KOPT-K1 (cell line): Measurements from ENCODE around the gene SUSD6.

Experiments used
- H3K27ac ChIP-seq: fragments of 200-600 bp; sonication (generic); 2 replicates; pipeline ENCODE4 v1.5.1; 2016; ENCODE audit warnings: antibody characterized with exemption, mild to moderate bottlenecking, low read depth, low read length; ENCODE audit not compliant: poor library complexity, severe bottlenecking
- H3K36me3 ChIP-seq: fragments of 200-600 bp; sonication (generic); 2 replicates; pipeline ENCODE4 v1.5.1; 2017; ENCODE audit warnings: antibody characterized with exemption, mild to moderate bottlenecking, low read length, moderate library complexity; ENCODE audit not compliant: insufficient read depth
- H3K9me3 ChIP-seq: fragments of 200-600 bp; sonication (generic); 2 replicates; pipeline ENCODE4 v1.5.1; 2017; ENCODE audit warnings: antibody characterized with exemption, low read length, mild to moderate bottlenecking; ENCODE audit not compliant: insufficient read depth, poor library complexity, severe bottlenecking

The SUSD6 gene, protein sequence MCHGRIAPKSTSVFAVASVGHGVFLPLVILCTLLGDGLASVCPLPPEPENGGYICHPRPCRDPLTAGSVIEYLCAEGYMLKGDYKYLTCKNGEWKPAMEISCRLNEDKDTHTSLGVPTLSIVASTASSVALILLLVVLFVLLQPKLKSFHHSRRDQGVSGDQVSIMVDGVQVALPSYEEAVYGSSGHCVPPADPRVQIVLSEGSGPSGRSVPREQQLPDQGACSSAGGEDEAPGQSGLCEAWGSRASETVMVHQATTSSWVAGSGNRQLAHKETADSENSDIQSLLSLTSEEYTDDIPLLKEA

DNA sequence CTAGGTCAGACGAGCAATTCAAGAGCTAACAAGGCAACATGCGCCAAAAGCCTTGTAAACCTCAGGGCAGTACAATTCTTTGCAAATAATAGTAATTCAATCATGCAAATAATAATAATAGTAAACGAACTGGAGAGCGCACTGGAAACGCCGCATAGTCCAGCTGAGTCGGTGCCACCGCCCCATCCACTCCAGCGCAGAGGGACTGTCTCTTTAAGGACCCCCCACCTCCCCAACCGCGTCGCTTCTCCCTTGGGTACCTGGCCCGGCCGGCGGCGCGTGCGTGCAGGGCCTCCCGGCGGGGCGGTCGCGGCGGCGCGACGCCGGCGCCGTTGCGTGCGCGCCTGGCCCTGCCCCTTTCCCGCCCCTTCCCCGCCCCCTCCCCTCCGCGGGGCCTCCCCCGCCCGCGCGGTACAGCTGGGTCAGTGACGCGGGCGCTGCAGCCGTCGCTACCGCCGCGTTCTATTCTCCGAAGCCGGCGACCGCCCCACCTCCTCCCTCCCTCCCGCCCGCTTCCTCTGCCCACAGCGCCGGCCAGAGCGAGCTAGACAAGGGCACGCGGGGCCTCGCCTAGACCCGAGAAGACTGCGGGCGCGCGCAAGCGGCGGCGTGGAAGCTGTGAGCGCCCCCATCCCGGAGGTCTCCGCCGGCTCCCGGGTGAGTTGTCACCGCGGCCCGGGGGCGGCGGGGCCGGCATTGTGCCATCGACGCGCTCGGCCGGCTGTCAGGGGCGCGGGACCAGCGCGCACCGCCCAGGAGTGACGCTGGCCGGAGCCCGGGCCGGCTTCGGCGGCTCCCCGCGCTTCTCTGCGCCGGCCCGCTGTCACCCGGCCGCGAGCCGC is at the start of gene SUSD6:
Gene SUSD6, plus strand, starts transcription at position 425 of the 842 bp plus-strand sequence. CDS start 46,997 bp downstream, outside the sequence.
- H3K27ac ChIP-seq = peak within 1 kb of the TSS; percentile 78
- no peaks in the 10 kb centered on the region for H3K9me3 ChIP-seq
- H3K36me3 ChIP-seq = no peaks in the 10 kb centered on the region

DNA sequence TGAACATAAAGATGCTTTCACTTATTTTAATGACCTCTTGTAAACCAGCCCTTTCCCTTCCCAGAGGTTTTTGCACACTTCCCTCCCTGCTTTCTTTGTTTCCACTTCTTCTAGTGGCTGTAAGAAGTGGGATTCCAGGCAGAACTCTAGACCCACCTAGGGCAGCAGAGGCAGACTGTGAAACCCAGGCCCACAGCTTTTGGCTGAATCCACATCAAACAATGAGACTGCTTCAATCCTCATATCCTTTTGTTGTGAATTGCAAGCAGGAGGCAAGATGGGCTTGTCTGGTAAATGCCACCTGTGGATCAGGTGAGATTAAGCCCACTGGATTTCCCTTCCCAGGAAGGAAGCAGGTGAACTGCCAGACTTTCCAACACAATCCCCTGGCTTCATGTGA is 49.5 kb upstream of the SUSD6 start:
- Histone ChIP-seq H3K27ac (no peak overlapping the region), H3K36me3 (no peaks in the 10 kb centered on the region), H3K9me3 (no peaks in the 10 kb centered on the region)

DNA sequence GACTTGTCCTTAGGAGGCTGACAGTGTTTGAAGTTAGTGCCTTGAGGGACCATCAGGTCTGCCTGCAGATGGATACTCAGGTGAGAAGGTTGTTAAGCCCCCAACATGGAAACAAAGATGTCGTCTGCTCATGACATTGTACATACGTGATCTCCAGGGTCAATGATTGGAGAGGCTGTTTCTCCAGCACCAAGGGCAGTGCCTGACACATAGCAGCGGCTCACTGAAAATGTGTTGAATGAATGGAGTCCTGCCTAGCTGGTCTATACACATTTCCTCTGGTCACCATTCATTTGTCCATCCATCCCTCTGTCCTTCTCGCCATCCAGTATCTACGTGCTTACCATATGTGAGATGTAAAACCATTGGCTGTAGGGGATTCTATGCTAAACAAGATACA is 43.8 kb upstream of the SUSD6 start:
- Histone ChIP-seq H3K9me3 (no peaks in the 10 kb centered on the region), H3K36me3 (no peaks in the 10 kb centered on the region), H3K27ac (no peak overlapping the region)

DNA sequence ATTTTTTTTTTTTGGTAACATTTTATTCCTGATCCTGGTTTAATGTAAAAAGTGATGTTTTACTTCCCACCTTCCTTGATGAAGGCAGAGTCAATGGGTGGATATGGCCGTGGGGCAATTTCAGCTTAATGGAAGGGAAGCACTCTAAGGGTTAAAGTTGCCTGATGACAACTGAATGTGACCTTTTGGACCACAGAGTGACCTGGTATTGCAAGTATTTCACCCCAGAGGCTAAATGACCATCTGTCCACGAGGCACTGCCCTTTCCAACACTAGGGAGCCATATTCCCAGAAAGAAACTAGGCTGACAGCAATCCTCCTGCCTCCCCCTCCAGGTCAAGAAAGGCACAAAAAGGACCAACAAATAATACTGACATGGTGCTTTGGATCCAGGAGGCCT is 41.5 kb upstream of the SUSD6 start:
- Histone ChIP-seq H3K36me3 (no peaks in the 10 kb centered on the region), H3K9me3 (no peaks in the 10 kb centered on the region), H3K27ac (no peak overlapping the region)

DNA sequence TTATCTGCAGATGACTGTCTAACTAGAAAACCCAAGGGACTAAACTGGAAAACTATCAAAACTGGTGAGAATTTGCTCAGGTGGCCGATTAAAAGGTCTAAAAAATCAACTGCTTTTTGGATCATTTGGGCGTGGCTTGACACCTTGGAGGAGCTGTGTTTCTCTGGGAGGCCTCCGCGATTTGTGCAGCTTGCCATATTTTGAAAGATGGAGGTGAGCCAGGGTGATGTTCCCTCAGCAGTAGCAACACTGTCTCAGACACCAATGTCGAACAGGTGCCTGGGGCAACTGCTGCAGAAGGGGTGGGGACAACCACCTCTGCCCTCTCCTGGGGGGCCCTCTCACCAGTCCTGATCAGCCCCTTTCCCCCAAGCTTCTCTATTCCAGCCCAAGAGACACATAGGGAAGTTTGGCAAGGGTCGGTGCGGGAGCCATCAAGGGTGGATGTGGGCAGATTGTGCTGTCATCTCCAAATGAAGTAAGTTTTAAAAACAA is 40.5 kb upstream of the SUSD6 start:
- H3K36me3 ChIP-seq = no peaks in the 10 kb centered on the region
- H3K9me3 ChIP-seq = no peaks in the 10 kb centered on the region
- H3K27ac ChIP-seq = no peak overlapping the region

DNA sequence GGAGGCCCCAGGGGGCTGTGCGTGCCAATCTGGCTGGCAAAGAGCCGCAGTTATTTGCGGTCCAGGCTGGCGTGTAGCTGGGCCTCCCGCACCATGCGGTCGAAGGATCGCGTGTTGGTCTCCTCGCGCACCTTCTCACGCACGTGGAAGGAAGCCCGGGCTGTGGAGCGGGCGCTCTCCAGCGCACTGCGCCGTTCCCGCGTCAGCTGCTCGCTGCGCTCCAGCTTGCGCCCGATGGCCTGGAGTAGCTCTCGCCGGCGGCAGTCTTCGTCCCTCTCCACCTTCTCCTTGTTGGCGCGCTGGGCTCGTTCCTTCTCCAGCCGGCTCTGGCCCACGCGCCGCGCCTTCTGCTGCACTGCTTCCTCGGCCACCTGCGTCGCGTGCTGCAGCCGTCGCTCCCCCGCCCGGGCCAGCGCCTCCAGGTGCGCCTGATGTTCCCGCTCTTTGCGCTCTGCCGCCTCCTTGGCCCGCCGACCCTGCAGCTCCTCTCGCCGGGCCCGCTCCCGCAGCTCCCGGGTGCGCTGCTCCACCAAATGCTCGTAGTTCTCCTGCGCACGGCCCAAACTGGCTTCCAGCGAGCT is 39.9 kb upstream of the SUSD6 start:
- Histone ChIP-seq H3K27ac (no peak overlapping the region), H3K9me3 (no peaks in the 10 kb centered on the region), H3K36me3 (no peaks in the 10 kb centered on the region)

DNA sequence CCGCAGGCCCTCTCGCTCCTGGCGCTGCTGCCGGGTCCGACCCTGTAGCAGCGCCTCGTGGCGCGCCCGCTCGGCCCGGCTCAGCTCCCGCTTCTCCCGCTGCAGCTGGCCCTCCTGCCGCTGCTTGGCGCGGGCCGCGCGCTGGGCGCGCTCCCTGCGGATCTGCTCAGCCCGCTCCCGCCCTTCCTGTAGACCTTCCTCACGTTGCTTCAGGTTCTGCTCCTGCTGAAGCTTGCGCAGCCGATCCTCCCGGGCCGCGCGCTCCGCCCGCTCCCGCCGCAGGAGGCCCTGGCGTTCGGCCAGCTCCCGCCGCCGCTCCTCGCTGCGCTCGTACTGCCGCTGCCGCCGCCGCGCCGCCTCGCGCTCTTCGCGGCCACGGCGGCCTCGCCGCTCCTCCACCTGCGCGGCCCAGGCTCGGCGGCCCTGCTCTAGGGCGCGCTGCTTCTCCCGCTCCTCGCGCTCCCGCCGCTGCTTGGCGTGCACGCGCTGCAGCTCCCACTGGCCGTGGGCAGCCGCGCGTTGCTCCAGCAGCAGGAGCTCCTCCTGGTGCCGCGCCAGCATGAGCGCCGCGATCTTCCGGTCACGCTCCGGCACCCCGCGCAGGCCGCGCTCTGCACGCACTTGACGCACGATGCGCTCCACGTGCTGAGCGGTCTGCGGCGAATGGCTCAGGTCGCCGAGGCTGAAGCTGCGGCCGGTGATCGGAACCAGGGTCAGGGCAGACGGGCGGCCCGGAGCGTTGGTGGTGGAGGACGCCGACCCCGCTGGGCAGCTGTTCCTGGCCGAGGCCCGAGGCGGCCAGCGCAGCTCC is 39.2 kb upstream of the SUSD6 start:
- Histone ChIP-seq H3K27ac (no peak overlapping the region), H3K9me3 (no peaks in the 10 kb centered on the region), H3K36me3 (no peaks in the 10 kb centered on the region)

DNA sequence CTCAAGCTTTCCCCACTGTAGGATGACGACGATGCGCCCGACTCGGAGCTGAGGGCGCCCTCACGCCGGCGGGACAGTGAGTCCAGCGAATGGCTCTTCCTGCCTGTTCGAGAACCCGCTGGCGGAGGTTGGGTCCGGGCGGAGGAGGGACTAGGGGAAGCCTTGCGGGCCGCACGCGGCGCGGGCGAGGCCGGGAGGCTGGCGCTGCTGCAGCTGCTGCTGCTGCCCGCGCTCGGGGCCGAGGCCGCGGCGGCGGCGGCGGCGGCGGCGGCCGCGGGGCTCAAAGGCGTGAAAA is 38.6 kb upstream of the SUSD6 start:
- no peak overlapping the region for H3K27ac ChIP-seq
- H3K9me3 ChIP-seq = no peaks in the 10 kb centered on the region
- no peaks in the 10 kb centered on the region for H3K36me3 ChIP-seq

DNA sequence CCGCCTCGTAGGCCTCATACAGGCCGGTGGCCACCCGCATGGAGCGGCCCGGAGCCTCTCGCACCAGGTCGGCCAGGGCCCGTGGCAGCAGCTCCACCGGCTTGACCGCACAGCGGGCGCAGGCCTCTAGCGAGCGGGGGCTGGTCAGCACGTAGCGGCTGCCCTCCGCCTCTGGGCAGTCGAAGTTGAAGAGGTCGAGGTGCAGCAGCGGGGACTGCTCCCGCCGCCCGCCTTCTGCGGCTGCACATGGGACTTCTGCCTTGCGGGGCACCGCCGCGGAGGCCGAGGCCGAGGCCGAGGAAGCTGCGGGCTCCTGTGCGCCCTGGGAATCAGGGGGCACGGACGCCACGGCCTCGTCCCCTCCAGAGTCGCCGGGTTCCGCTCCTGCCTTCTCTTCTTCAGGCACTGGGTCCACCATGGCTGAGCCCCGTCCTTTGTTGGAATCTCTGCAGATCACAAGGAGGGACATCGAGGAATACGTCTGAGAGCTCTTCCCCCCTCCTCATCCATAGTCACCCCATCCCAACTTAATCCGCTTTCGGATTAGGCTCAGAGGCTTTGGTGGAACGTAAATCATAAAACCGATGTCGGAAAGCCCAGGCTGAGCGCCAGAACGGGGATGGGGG is 38.1 kb upstream of the SUSD6 start:
- Histone ChIP-seq H3K36me3 (no peaks in the 10 kb centered on the region), H3K9me3 (no peaks in the 10 kb centered on the region), H3K27ac (no peak overlapping the region)

DNA sequence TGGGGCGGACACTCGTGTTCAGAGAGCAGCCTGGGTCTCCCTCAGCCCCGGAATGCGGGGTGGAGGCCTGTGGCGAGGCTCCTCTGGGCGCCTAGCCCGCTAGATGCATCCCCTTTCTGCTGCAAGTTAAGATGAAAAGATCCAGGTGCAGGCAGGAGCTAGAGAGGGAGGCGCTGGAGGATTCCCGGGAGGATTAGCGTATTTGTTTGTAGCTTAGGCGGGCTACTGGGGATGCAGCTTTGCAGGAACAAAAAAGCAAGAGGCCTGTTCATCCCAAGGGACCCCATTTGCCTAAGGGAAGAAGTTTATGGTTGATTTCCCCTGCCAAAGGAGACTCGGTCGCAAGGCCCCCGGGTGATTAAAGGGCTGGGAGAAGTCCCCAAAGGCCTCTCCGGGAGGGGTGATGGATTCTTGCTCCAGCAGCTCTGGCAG is 37.5 kb upstream of the SUSD6 start:
- Histone ChIP-seq H3K36me3 (no peaks in the 10 kb centered on the region), H3K9me3 (no peaks in the 10 kb centered on the region), H3K27ac (no peak overlapping the region)

DNA sequence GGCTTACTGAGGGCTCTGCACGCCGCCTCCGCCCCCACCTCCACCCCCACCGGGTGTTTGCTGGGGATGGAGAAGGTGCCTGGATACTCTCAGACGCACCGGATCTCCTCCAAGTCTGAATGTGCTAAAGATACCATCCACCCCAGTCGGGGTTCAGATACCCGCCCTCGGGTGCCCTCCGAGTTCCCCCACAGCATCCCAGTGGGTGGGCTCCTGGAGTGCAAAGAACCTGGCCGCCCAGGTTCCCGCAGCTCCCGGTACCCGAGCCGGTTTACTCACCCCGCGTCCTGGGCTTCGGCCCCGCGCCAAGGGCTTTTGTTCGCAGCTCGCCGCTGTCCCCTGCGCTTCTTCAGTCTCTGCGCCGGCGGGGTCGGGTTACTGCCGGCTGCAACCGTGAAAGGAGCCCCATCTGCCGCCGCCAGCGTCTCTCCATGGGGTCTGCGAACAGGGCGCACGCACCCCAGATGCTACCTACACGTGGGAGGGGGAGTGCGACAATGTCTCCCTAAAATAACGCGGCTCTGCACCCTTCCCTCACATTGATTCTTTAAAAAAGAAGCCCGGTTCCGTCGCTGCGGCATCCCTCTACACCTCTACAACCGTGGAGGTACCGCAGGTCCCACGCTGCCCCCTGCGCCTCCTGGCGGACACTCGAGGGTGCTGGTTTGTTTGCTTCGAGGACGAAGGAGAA is 37.0 kb upstream of the SUSD6 start, which contains the start of gene CCDC177:
Gene CCDC177, minus strand, starts transcription at position 609 of the 691 bp plus-strand sequence. CDS start 1,249 bp downstream, outside the sequence.
- H3K36me3 ChIP-seq = no peaks in the 10 kb centered on the region
- H3K9me3 ChIP-seq = no peaks in the 10 kb centered on the region
- H3K27ac ChIP-seq = no peak within 1 kb of the TSS

DNA sequence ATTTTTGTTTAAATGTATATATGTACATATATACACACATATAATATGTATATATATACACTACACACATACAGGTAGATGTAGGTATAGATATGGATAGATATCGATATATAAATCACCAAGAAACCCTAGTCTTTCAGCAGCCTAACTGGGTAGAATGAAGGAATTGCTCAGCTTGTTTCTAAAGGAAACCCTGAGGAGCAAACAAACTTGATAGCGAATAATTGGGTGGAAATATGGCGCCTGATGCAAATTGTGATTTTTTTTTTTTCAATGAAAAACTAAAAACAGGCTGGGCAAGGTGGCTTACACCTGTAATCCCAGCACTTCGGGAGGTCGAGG is 36.5 kb upstream of the SUSD6 start:
- Histone ChIP-seq H3K36me3 (no peaks in the 10 kb centered on the region), H3K27ac (no peak overlapping the region), H3K9me3 (no peaks in the 10 kb centered on the region)

DNA sequence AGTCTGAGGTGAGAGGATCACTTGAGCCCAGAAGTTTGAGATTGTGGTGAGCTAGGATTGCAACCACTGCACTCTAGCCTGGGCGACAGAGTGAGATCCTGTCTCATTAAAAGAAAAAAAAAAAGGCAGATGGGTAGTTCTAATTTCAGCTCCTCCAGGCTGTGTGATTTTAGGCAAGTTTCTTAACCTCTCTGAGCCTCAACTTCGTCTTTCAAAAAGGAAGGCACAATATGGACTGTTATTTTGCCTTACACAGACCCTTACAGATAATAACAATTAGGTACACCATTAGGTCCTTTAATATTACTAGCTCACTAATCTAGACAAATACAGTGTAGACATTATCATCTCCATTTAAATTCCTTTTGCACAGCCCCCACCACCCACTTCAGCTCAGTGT is 31.9 kb upstream of the SUSD6 start:
- Histone ChIP-seq H3K9me3 (no peaks in the 10 kb centered on the region), H3K27ac (no peak overlapping the region), H3K36me3 (no peaks in the 10 kb centered on the region)

DNA sequence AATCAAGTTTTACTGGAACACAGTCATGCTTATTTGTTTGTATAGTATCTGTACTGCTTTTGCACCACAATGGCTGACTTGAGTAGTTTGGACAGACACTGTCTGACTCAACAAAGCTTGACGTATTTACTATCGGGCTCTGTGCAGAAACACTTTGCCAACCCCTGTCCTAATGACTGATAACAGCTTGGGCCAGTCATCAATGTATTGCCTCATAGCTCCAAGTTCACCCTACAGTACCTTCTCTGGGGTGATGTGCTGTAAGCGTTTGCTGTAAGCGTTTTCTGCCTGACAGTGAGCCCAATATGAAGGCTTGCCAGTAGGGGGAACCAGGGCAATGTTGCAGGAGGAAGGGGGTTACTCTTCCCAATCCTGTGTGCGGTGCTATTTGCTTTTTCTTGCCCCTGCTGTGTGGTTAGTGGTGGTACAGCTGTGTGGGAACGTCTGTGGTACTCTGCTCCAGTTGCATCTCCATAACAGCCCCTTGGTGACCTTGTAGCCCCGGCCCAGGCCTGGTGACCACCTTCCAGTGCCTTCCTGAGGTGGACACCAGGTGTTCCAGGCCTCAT is 31.3 kb upstream of the SUSD6 start:
- Histone ChIP-seq H3K27ac (no peak overlapping the region), H3K36me3 (no peaks in the 10 kb centered on the region), H3K9me3 (no peaks in the 10 kb centered on the region)
